ENCODE measurements around the gene CHFR. TPM values are rescaled to one million over a fixed set of nuclear protein-coding genes. Genes with fewer than 3 reads are reported as not detected.
A peak's percentile ranks its signal among the peaks of the same experiment; 100 is the strongest.

Gene CHFR
- total and polyA plus RNA-seq, 9 of the 15 experiments (the other 6 are each of a cell fraction or from before 2014, with no cell fraction given): 0.61 to 33.9 (median 19.3) TPM

DNA sequence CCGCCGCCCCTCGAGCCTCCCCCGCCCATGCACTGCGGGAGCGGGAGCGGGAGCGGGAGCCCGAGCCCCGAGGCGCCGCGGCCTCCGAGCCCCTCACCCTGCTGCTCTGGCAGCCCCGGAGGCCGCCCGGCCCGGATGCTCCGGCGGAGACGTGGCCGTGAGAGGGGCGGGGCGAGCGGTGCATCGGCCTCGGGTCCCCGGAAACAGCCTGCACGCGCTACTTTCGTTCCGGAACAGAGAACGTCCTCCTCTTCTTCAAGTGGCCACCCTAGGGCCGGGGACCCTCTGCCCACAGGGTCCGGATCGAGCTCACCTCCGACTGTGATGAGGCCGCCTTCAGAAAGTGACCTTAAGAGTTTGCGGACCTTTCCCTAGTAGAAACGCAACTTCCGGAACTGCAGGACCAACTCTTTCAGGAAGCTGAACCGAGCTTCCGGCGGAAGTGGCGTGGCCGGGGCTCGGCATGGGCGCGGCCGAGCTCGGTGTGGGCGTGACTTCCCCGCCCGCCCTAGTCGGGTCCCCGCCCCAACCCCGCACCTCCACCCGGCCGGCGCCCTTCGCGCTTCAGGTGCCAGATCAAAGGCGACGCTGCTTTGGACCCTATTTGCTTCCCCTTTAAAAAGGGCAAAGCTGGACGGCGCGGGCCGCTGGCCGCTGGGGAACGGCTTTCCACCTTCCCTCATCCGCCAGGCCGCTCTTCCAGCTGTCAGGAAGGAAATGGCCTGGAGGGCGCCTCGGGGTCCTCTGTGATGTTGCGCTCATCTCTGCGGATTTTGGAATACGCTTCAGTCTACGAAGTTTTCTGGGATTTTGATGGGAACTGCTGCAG is 58.5 kb downstream of the CHFR start, which contains the start of gene GOLGA3 (continued):
- TF ChIP-seq NFE2L1 (tag; IDR thresholded peaks at IDR 0.05; ENCODE audit: borderline replicate concordance, low read depth): no peak
- peak; percentile 72; the same call in 1 of the 2 replicates for TF ChIP-seq ZNF583 (CRISPR knock-in tag; IDR thresholded peaks at IDR 0.05)
- TF ChIP-seq AFF4 (CRISPR knock-in tag; IDR thresholded peaks at IDR 0.05): 0 out of 2 replicates have a peak, but pooled peaks have one; percentile 80
- TF ChIP-seq IFI16 (CRISPR knock-in tag; IDR thresholded peaks at IDR 0.05): no peak
- TF ChIP-seq NFIC (IDR thresholded peaks at IDR 0.05): peak; percentile 38; the same call in 1 of the 2 replicates
- peak in 1 of 2 experiments; percentile 64; a peak in 1 of 4 replicates for TF ChIP-seq ARNT (IDR thresholded peaks at IDR 0.05)
- TF ChIP-seq CAMTA2 (CRISPR knock-in tag; conservative IDR thresholded peaks at IDR 0.05): peak; percentile 73; the same call in 1 of the 2 replicates
- TF ChIP-seq, protein P1, sequence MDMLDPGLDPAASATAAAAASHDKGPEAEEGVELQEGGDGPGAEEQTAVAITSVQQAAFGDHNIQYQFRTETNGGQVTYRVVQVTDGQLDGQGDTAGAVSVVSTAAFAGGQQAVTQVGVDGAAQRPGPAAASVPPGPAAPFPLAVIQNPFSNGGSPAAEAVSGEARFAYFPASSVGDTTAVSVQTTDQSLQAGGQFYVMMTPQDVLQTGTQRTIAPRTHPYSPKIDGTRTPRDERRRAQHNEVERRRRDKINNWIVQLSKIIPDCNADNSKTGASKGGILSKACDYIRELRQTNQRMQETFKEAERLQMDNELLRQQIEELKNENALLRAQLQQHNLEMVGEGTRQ (CRISPR knock-in tag; IDR thresholded peaks at IDR 0.05): no peak
- no peak for TF ChIP-seq ATF2 (CRISPR knock-in tag; IDR thresholded peaks at IDR 0.05)
- TF ChIP-seq PCBP1 (IDR thresholded peaks at IDR 0.05; ENCODE audit: low read depth, low read length, poor library complexity, severe bottlenecking): peak; percentile 3
- no peak for TF ChIP-seq NFXL1 (CRISPR knock-in tag; IDR thresholded peaks at IDR 0.05)
- peak; percentile 99 to 100 (median 99) for TF ChIP-seq ZBTB11 (CRISPR knock-in tag; IDR thresholded peaks at IDR 0.05)
- peak; percentile 92 for TF ChIP-seq ZBTB33 (CRISPR knock-in tag; IDR thresholded peaks at IDR 0.05)
- TF ChIP-seq ZBTB7A (IDR thresholded peaks at IDR 0.05; ENCODE audit: borderline replicate concordance, control insufficient read depth, low read depth, low read length): no peak; the same call in 1 of the 2 replicates

All from K562 (cell line).